H1 (cell line): Measurements from ENCODE around the gene FLCN. TPM values are rescaled to one million over a fixed set of nuclear protein-coding genes. Genes with fewer than 3 reads are reported as not detected.

ENCODE experiments used
- CTCF ChIA-PET: fragments of 300-600 bp; sonication (Branson Sonifier 250); formaldehyde crosslinking; loops from one replicate; lab custom pipeline; 2021; ENCODE audit not compliant: partially characterized antibody; lab: Charles Lee
- POLR2A ChIA-PET: fragments of 300-600 bp; sonication (Branson Sonifier 250); formaldehyde crosslinking; loops from one replicate; lab custom pipeline; 2021; ENCODE audit warnings: inconsistent platforms; ENCODE audit not compliant: partially characterized antibody; lab: Charles Lee
- DNase-seq, 2 experiments: peaks; one replicate each; pipeline versions ENCODE4 v3.0.0 to v3.0.0-alpha.2; 2010 to 2022; ENCODE audit warnings: low spot score in 2 of 2, low read depth in 1 of 2, mixed read lengths in 1 of 2
- FAIRE-seq: peaks from 2 replicates; lab custom pipeline; 2011; peaks lifted over from hg19 to GRCh38; lab: Jason Lieb, UNC
- H2AFZ ChIP-seq: 2 replicates; pipeline ENCODE4 v1.8.1; 2012; ENCODE audit warnings: low read length, inconsistent platforms
- H2AK5ac ChIP-seq: 2 replicates; pipeline ENCODE4 v1.6.1; 2013; ENCODE audit warnings: low read depth, low read length
- H2BK120ac ChIP-seq: replicated peaks from 2 replicates; pipeline ENCODE3; 2013; ENCODE audit warnings: low read depth, low read length, inconsistent platforms
- H2BK12ac ChIP-seq: 2 replicates; pipeline ENCODE4 v1.6.1; 2013; ENCODE audit warnings: low read depth, low read length
- H2BK15ac ChIP-seq: 2 replicates; pipeline ENCODE4 v1.6.1; 2013; ENCODE audit warnings: low read length
- H2BK20ac ChIP-seq: 2 replicates; pipeline ENCODE4 v1.6.1; 2013; ENCODE audit warnings: low read length
- H2BK5ac ChIP-seq: 2 replicates; pipeline ENCODE4 v1.6.1; 2013; ENCODE audit warnings: low read depth, low read length
- H3K14ac ChIP-seq: 2 replicates; pipeline ENCODE4 v1.6.1; 2013; ENCODE audit warnings: inconsistent platforms; ENCODE audit not compliant: insufficient read length
- H3K18ac ChIP-seq: 2 replicates; pipeline ENCODE4 v1.6.1; 2013; ENCODE audit warnings: low read length; ENCODE audit errors: extremely low read depth
- H3K23ac ChIP-seq: 2 replicates; pipeline ENCODE4 v1.6.1; 2013; ENCODE audit warnings: inconsistent platforms; ENCODE audit not compliant: insufficient read length
- H3K23me2 ChIP-seq: 2 replicates; pipeline ENCODE4 v1.6.1; 2013; ENCODE audit warnings: low read depth, low read length
- H3K27ac ChIP-seq: 2 replicates; pipeline ENCODE4 v1.6.1; 2011; ENCODE audit warnings: low read depth, low read length, inconsistent platforms
- H3K27me3 ChIP-seq, 4 experiments: replicated peaks in 1 of 4; 1 replicate in 1 of 4; 2 replicates in 3 of 4; pipeline versions ENCODE4 v1.6.1 to v1.8.1; 2011 to 2013; ENCODE audit warnings: low read length in 3 of 4, mild to moderate bottlenecking in 3 of 4, inconsistent platforms in 2 of 4, mixed read lengths in 2 of 4, moderate library complexity in 1 of 4; ENCODE audit not compliant: control insufficient read depth in 3 of 4, insufficient read depth in 3 of 4; ENCODE audit errors: extremely low read depth in 1 of 4
- H3K36me3 ChIP-seq, 4 experiments: 2 replicates each; pipeline versions ENCODE4 v1.6.1 to v1.8.1; 2011 to 2013; ENCODE audit warnings: mild to moderate bottlenecking in 4 of 4, low read length in 3 of 4, moderate library complexity in 2 of 4, control low read depth in 1 of 4, inconsistent platforms in 1 of 4; ENCODE audit not compliant: insufficient read depth in 4 of 4, control insufficient read depth in 2 of 4
- H3K4ac ChIP-seq: replicated peaks from 2 replicates; pipeline ENCODE3; 2013; ENCODE audit warnings: low read length, low read depth, mixed read lengths, inconsistent platforms; ENCODE audit not compliant: insufficient read length
- H3K4me1 ChIP-seq, 4 experiments: replicated peaks in 1 of 4; 1 replicate in 1 of 4; 2 replicates in 3 of 4; pipeline versions ENCODE4 v1.6.1 to v1.8.1; 2011 to 2013; ENCODE audit warnings: low read length in 3 of 4, inconsistent platforms in 2 of 4, mixed read lengths in 1 of 4; ENCODE audit not compliant: insufficient read depth in 4 of 4, control insufficient read depth in 3 of 4
- H3K4me2 ChIP-seq, 2 experiments: 2 replicates each; pipeline versions ENCODE4 v1.6.1 to v1.8.1; 2011 to 2013; ENCODE audit warnings: low read depth in 2 of 2, low read length in 2 of 2, control low read depth in 1 of 2, inconsistent platforms in 1 of 2, mild to moderate bottlenecking in 1 of 2; ENCODE audit not compliant: insufficient read depth in 1 of 2
- H3K4me3 ChIP-seq, 4 experiments: fragments of 200-600, 300-600 bp in 1 of 4; sonication (generic), shearing (Covaris generic), sonication (Bioruptor Twin) in 1 of 4; 2 replicates each; pipeline versions ENCODE4 v1.5.1 to v1.8.1; 2011 to 2016; ENCODE audit warnings: low read length in 4 of 4, low read depth in 3 of 4, control low read depth in 2 of 4, inconsistent platforms in 2 of 4, mild to moderate bottlenecking in 2 of 4, mixed read lengths in 1 of 4, moderate library complexity in 1 of 4; ENCODE audit not compliant: insufficient read depth in 2 of 4; ENCODE audit errors: extremely low read depth in 1 of 4
- H3K56ac ChIP-seq: replicated peaks from 2 replicates; pipeline ENCODE3; 2013; ENCODE audit warnings: low read depth, mild to moderate bottlenecking, mixed read lengths, low read length, inconsistent platforms; ENCODE audit not compliant: insufficient read length
- H3K79me1 ChIP-seq: 2 replicates; pipeline ENCODE4 v1.6.1; 2013; ENCODE audit warnings: low read depth, low read length, control low read depth
- H3K79me2 ChIP-seq, 2 experiments: 2 replicates each; pipeline versions ENCODE4 v1.6.1 to v1.8.1; 2012 to 2013; ENCODE audit warnings: low read length in 2 of 2, mild to moderate bottlenecking in 2 of 2, inconsistent platforms in 1 of 2; ENCODE audit not compliant: insufficient read depth in 2 of 2, control insufficient read depth in 1 of 2
- H3K9ac ChIP-seq, 4 experiments: replicated peaks in 1 of 4; 1 replicate in 1 of 4; 2 replicates in 3 of 4; pipeline versions ENCODE4 v1.6.1 to v1.8.1; 2011 to 2013; ENCODE audit warnings: low read depth in 3 of 4, low read length in 3 of 4, control low read depth in 2 of 4, mild to moderate bottlenecking in 2 of 4, moderate library complexity in 2 of 4, inconsistent platforms in 1 of 4; ENCODE audit errors: extremely low read depth in 1 of 4
- H3K9me3 ChIP-seq, 2 experiments: 2 replicates each; pipeline versions ENCODE4 v1.6.1 to v1.8.1; 2012 to 2013; ENCODE audit warnings: mild to moderate bottlenecking in 2 of 2, moderate library complexity in 2 of 2, control low read depth in 1 of 2, inconsistent platforms in 1 of 2, low read depth in 1 of 2, low read length in 1 of 2, mixed read lengths in 1 of 2; ENCODE audit not compliant: insufficient read depth in 2 of 2
- H4K20me1 ChIP-seq, 2 experiments: replicated peaks in 1 of 2; 2 replicates each; pipeline versions ENCODE3 to v1.8.1; 2011 to 2013; ENCODE audit warnings: inconsistent platforms in 2 of 2, low read length in 2 of 2, mild to moderate bottlenecking in 1 of 2; ENCODE audit not compliant: insufficient read depth in 2 of 2, control insufficient read depth in 1 of 2
- H4K5ac ChIP-seq: 2 replicates; pipeline ENCODE4 v1.6.1; 2013; ENCODE audit warnings: low read length, low read depth, mixed read lengths, inconsistent platforms; ENCODE audit not compliant: insufficient read length
- H4K8ac ChIP-seq: 2 replicates; pipeline ENCODE4 v1.8.0; 2013; ENCODE audit warnings: mild to moderate bottlenecking, moderate library complexity, low read length, inconsistent platforms; ENCODE audit not compliant: insufficient read depth; ENCODE audit errors: extremely low read depth
- H4K91ac ChIP-seq: replicated peaks from 2 replicates; pipeline ENCODE3; 2013; ENCODE audit warnings: low read length, mixed read lengths, inconsistent platforms; ENCODE audit not compliant: insufficient read length
- CHD2 ChIP-seq: IDR thresholded peaks from 2 replicates; pipeline ENCODE4 v1.6.1; 2012; ENCODE audit warnings: low read length, improper control_type of control experiment
- EGR1 ChIP-seq: IDR thresholded peaks from 2 replicates; pipeline ENCODE4 v1.6.1; 2011; ENCODE audit warnings: low read depth, low read length, borderline replicate concordance
- FOSL1 ChIP-seq: IDR thresholded peaks from 2 replicates; pipeline ENCODE4 v1.6.1; 2011; ENCODE audit warnings: mild to moderate bottlenecking, low read depth, low read length, moderate library complexity; ENCODE audit not compliant: insufficient read depth
- SRF ChIP-seq: IDR thresholded peaks from 2 replicates; pipeline ENCODE4 v1.6.1; 2011; ENCODE audit warnings: mild to moderate bottlenecking, low read depth, low read length, moderate library complexity
- WGBS, 2 experiments: shearing (Covaris generic) in 1 of 2; methylation state at CpG; one replicate each; pipeline versions ENCODE4 v1.1.6 to v1.1.7; 2013 to 2015; ENCODE audit warnings: low lambda C conversion rate in 2 of 2, mixed read lengths in 2 of 2, inconsistent platforms in 1 of 2, low coverage in 1 of 2, missing lambda C conversion rate in 1 of 2; ENCODE audit not compliant: insufficient replicate concordance in 2 of 2, insufficient coverage in 1 of 2, insufficient read length in 1 of 2; ENCODE audit errors: extremely low coverage in 1 of 2, missing lambda C conversion rate in 1 of 2; 5-methylcytosine and 5-hydroxymethylcytosine counted together
- polyA plus RNA-seq, 7 experiments: library from polyadenylated mRNA; depleted of rRNA in 3 of 7; stranded (reverse) in 5 of 7; unstranded in 2 of 7; fragments of >200 nt in 5 of 7; fragments of 200-250 nt in 2 of 7; gene quantifications; 1 replicate in 5 of 7; 2 replicates in 1 of 7; 4 replicates in 1 of 7; pipeline versions ENCODE4 v1.2.1 to v1.2.3, GENCODE V29; 2011 to 2013; ENCODE audit warnings: missing spikeins in 2 of 7, mixed read lengths in 2 of 7
- total RNA-seq: library from RNA; stranded (reverse); fragmentation: NEBNext Ultra II Directional; extraction: Animal tissue kit (Norgen Biotek cat#: 25700); gene quantifications from 2 replicates; pipeline ENCODE4 v1.2.1, GENCODE V29; 2021

The FLCN gene
- total and polyA plus RNA-seq, 2 of the 8 experiments (the other 6 are each of a cell fraction or from before 2014, with no cell fraction given): 15.6 to 34.6 TPM

DNA sequence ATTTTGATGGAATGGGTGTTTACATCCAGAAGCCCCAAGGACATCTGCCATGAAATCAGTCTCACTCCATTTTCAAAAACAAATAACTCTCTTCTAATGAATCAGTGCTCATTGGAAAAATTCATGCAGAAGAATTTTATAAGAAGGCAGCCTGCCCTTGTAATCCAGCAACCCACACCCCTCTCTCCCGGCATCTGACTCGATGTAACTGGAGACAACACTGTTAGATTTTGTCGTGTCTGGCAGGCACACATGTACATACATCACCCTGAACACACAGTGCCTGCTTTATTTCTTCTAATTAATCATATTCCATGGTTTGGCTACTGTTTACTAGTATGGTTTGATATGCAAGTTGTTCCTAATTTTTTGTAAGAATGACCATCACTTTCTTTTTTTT, 19.0 kb downstream of the FLCN start:
- Histone ChIP-seq H3K27ac (no peak overlapping the region), H2BK20ac (no peak overlapping the region), H3K23me2 (no peaks in the 10 kb centered on the region), H3K27me3 (no peaks in the 10 kb centered on the region), H4K5ac (no peak overlapping the region), H3K4me1 (no peaks in the 10 kb centered on the region; a peak in 1 of 7 replicates), H2BK5ac (no peak overlapping the region), H3K4me2 (no peak overlapping the region), H3K9me3 (no peaks in the 10 kb centered on the region), H3K79me1 (no peaks in the 10 kb centered on the region; the same call in 1 of the 2 replicates), H2BK15ac (no peak overlapping the region), H2BK12ac (no peak overlapping the region), H3K4me3 (no peak overlapping the region), H3K36me3 (peaks cover 20 to 74% (median 60%) of the 10 kb centered on the region in 4 experiments; a peak in 7 of 8 replicates), H2AK5ac (no peak overlapping the region), H4K91ac (no peak overlapping the region), H3K79me2 (no peaks in the 10 kb centered on the region; a peak in 1 of 4 replicates), H2BK120ac (no peak overlapping the region), H3K23ac (no peak overlapping the region), H4K20me1 (peaks cover 2 to 10% of the 10 kb centered on the region in 2 experiments), H2AFZ (no peak overlapping the region), H3K14ac (no peak overlapping the region), H4K8ac (no peak overlapping the region), H3K18ac (no peak overlapping the region), H3K4ac (no peak overlapping the region), H3K9ac (no peak overlapping the region), H3K56ac (no peak overlapping the region)
- FAIRE-seq (no peak), DNase-seq (no peak)
- ChIA-PET POLR2A (no interaction called here), CTCF (interaction anchor here (2.9 kb wide), 1 partner anchor 75 kb away, joined by 11 read pairs; no protein-coding TSS in a partner anchor)
- WGBS, 2 experiments: 100% methylated on average over 3 of the region's 3 CpGs; no CpG with 5 or more reads in 1 of the 2 experiments
- no peak for TF ChIP-seq SRF
- no peak for TF ChIP-seq EGR1
- TF ChIP-seq FOSL1: no peak
- no peak for TF ChIP-seq CHD2
